ENCODE measurements around the gene ZDHHC1.

Gene ZDHHC1

GRCh38 chr16:67436640-67437193 is 20.4 kb upstream of the ZDHHC1 start:
- no peak for TF ChIP-seq CTCF (IDR thresholded peaks at IDR 0.05; ENCODE audit: insufficient read depth, missing control alignments)
- DNase-seq (ENCODE audit: insufficient read length, low spot score) (no peak), FAIRE-seq (no peak)

- no peak for TF ChIP-seq CTCF (IDR thresholded peaks at IDR 0.05; ENCODE audit: insufficient read depth, missing control alignments)
- no peak for DNase-seq (ENCODE audit: insufficient read length, low spot score)
- FAIRE-seq: no peak
Measured at GRCh38 chr16:67435758-67436164, 19.5 kb upstream of the ZDHHC1 start.

- DNase-seq (ENCODE audit: insufficient read length, low spot score): no peak
- FAIRE-seq: no peak
- no peak for TF ChIP-seq CTCF (IDR thresholded peaks at IDR 0.05; ENCODE audit: insufficient read depth, missing control alignments)
Measured at GRCh38 chr16:67433131-67433719, 16.9 kb upstream of the ZDHHC1 start.

- no peak for TF ChIP-seq CTCF (IDR thresholded peaks at IDR 0.05; ENCODE audit: insufficient read depth, missing control alignments)
- no peak for FAIRE-seq
- DNase-seq (ENCODE audit: insufficient read length, low spot score): no peak
Measured at GRCh38 chr16:67432506-67432890, 16.2 kb upstream of the ZDHHC1 start.

- FAIRE-seq (no peak), DNase-seq (ENCODE audit: insufficient read length, low spot score) (no peak)
- no peak for TF ChIP-seq CTCF (IDR thresholded peaks at IDR 0.05; ENCODE audit: insufficient read depth, missing control alignments)
Measured at GRCh38 chr16:67431775-67432505, 15.7 kb upstream of the ZDHHC1 start.

- TF ChIP-seq CTCF (IDR thresholded peaks at IDR 0.05; ENCODE audit: insufficient read depth, missing control alignments): no peak
- no peak for DNase-seq (ENCODE audit: insufficient read length, low spot score)
- FAIRE-seq: no peak
Measured at GRCh38 chr16:67430977-67431774, 14.9 kb upstream of the ZDHHC1 start, which contains the start of gene HSD11B2. HSD11B2 (plus strand) TSS chr16:67431121; CDS start chr16:67431249, 128 bp downstream.
